Brain microvascular endothelial cell (primary cell): ENCODE results near the gene RDH11.

Experiments used
- DNase-seq: peaks from one replicate; pipeline ENCODE4 v3.0.0-alpha.2; 2020
- H3K27ac ChIP-seq: fragments of 250-450 bp; sonication (Bioruptor Pico); 2 replicates; pipeline ENCODE4 v1.5.1; 2020; ENCODE audit warnings: mild to moderate bottlenecking, moderate library complexity
- H3K27me3 ChIP-seq: fragments of 250-450 bp; sonication (Bioruptor Pico); replicated peaks from 2 replicates; pipeline ENCODE4 v1.5.1; 2020; ENCODE audit warnings: mild to moderate bottlenecking
- H3K36me3 ChIP-seq: fragments of 250-450 bp; sonication (Bioruptor Pico); replicated peaks from 2 replicates; pipeline ENCODE4 v1.5.1; 2020; ENCODE audit warnings: mild to moderate bottlenecking
- H3K4me3 ChIP-seq: 2 replicates; pipeline ENCODE4 v1.5.1; 2011; ENCODE audit warnings: low read depth, mild to moderate bottlenecking, control low read depth, low read length, moderate library complexity
- in situ Hi-C: cut with HindIII; loops from 2 replicates; pipeline ENCODE4 v1.10.0; 2017; ENCODE audit warnings: low sequenced_read_pairs, low pct_ligation_motif_present
- TF ChIP-seq, protein P1 (sequence below): IDR thresholded peaks from 2 replicates; pipeline ENCODE4 v1.5.1; 2011; ENCODE audit warnings: low read depth, mild to moderate bottlenecking, moderate library complexity, low read length, control low read depth, inconsistent platforms; ENCODE audit errors: missing control alignments

Gene RDH11

GRCh38 chr14:67680121-67680602 lies 15.4 kb downstream of the RDH11 start:
- Histone ChIP-seq H3K36me3 (peaks cover 48% of the 10 kb centered on the region), H3K27me3 (no peaks in the 10 kb centered on the region), H3K27ac (peak overlapping the region; percentile 70), H3K4me3 (no peak overlapping the region)
- in situ Hi-C loops, result no loop called here
- peak; percentile 92 for DNase-seq
- TF ChIP-seq, protein P1, sequence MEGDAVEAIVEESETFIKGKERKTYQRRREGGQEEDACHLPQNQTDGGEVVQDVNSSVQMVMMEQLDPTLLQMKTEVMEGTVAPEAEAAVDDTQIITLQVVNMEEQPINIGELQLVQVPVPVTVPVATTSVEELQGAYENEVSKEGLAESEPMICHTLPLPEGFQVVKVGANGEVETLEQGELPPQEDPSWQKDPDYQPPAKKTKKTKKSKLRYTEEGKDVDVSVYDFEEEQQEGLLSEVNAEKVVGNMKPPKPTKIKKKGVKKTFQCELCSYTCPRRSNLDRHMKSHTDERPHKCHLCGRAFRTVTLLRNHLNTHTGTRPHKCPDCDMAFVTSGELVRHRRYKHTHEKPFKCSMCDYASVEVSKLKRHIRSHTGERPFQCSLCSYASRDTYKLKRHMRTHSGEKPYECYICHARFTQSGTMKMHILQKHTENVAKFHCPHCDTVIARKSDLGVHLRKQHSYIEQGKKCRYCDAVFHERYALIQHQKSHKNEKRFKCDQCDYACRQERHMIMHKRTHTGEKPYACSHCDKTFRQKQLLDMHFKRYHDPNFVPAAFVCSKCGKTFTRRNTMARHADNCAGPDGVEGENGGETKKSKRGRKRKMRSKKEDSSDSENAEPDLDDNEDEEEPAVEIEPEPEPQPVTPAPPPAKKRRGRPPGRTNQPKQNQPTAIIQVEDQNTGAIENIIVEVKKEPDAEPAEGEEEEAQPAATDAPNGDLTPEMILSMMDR, result no peak

- H3K27me3 ChIP-seq, result no peaks in the 10 kb centered on the region
- H3K4me3 ChIP-seq, result no peak overlapping the region
- peaks cover 45% of the 10 kb centered on the region for H3K36me3 ChIP-seq
- DNase-seq, result no peak
- H3K27ac ChIP-seq, result no peak overlapping the region
- in situ Hi-C loops, result no loop called here
- TF ChIP-seq, protein P1, result no peak
Observed at GRCh38 chr14:67679006-67679405, 16.6 kb downstream of the RDH11 start.

- TF ChIP-seq, protein P1, result no peak
- peak overlapping the region; percentile 97 for H3K27ac ChIP-seq
- peak overlapping the region; percentile 82 for H3K4me3 ChIP-seq
- no peak for DNase-seq
- H3K27me3 ChIP-seq, result no peaks in the 10 kb centered on the region
- peaks cover 24% of the 10 kb centered on the region for H3K36me3 ChIP-seq
- in situ Hi-C loops, result no loop called here
Observed at GRCh38 chr14:67675219-67675582, 20.4 kb downstream of the RDH11 start.

DNA sequence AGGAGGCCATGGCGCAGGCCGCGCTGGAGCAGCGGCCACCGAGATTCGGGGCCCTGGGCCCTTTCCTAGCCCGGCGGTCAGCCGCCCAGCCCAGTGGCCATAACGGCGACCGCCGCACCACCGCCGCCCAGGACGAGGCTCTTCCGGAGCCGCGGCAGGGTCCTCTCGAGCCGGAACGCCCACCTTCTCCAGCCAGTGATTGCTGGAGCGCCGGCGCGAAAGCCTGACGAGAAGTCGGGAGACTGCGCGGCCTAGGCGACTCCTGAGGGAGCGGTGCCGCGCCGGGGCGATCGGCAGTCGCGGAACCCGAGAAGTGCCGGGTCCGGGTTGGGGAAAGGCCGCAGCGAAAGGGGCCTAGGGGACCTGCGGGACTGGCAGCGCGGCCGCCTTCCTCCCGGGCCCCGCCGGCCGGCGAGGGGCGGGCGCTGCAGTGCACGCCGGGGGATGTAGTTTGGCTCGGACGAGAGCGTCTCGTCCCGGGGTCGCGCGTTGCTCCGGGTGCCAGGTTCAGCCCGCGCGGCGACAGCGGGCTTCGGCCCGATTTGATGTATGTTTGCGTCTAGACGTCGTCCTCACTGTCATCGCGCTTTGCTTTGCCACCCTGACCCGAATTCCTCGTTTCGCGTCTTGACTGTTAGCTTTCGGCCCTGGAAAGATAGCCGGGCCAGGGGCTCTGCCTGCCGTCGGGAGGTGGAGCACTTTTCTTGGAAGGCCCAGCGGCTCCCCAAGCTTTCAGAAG lies 20.9 kb downstream of the RDH11 start, which contains the start of gene VTI1B:
Gene VTI1B, minus strand, starts transcription at position 153 of the 739 bp plus-strand sequence. Its CDS starts 143 bp downstream, at position 10.
- Histone ChIP-seq H3K4me3 (peak within 1 kb of the TSS; percentile 82), H3K27ac (peak within 1 kb of the TSS; percentile 97), H3K36me3 (peaks cover 23% of the 10 kb centered on the region), H3K27me3 (no peaks in the 10 kb centered on the region)
- TF ChIP-seq, protein P1, result peak; percentile 52
- DNase-seq, result peak; percentile 52
- in situ Hi-C loops, result no loop called here

DNA sequence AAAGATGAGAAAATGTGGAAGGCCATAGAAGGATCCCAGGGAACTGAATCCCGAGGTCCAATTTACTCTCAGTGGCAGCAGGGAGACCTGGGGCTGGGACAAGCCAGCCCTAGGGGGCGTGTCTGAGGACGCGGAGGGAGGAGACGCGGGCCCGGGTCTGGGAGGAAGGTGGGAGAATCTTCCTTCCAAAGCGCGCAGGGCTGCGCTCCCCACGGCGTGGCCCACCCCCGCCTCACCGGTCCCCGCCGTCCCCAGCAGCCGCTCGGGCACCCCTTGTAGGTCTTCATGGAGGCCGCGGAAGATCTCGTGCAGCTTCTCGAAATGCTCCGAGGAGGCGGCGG lies 21.5 kb downstream of the RDH11 start:
- peak overlapping the region; percentile 97 for H3K27ac ChIP-seq
- peak overlapping the region; percentile 82 for H3K4me3 ChIP-seq
- no peaks in the 10 kb centered on the region for H3K27me3 ChIP-seq
- peak; percentile 28 for DNase-seq
- in situ Hi-C loops, result no loop called here
- peaks cover 18% of the 10 kb centered on the region for H3K36me3 ChIP-seq
- TF ChIP-seq, protein P1, result peak; percentile 31

GRCh38 chr14:67673451-67673850 lies 22.1 kb downstream of the RDH11 start:
- Histone ChIP-seq H3K4me3 (peak overlapping the region; percentile 82), H3K27me3 (no peaks in the 10 kb centered on the region), H3K27ac (peak overlapping the region; percentile 97), H3K36me3 (peaks cover 11% of the 10 kb centered on the region)
- in situ Hi-C loops, result no loop called here
- peak; percentile 4 for DNase-seq
- TF ChIP-seq, protein P1, result no peak
